HUDEP-2 (cell line): ENCODE results near the gene HINT1.
A peak's percentile ranks its signal among the peaks of the same experiment; 100 is the strongest.
"Not testable (repeated sequence)": the region's sequence is repeated elsewhere in the genome, so short reads cannot be mapped to it uniquely, and the experiment has no call there.

Source experiments
- DNase-seq, 76 experiments: peaks; one replicate each; lab custom pipeline; 2025; ENCODE audit not compliant: unreplicated experiment in 76 of 76; lab: John Stamatoyannopoulos, UW

Gene HINT1

GRCh38 chr5:131171276-131171810, 6.3 kb upstream of the HINT1 start:
- peak in 1 of 76 experiments; percentile 3 for DNase-seq

DNA sequence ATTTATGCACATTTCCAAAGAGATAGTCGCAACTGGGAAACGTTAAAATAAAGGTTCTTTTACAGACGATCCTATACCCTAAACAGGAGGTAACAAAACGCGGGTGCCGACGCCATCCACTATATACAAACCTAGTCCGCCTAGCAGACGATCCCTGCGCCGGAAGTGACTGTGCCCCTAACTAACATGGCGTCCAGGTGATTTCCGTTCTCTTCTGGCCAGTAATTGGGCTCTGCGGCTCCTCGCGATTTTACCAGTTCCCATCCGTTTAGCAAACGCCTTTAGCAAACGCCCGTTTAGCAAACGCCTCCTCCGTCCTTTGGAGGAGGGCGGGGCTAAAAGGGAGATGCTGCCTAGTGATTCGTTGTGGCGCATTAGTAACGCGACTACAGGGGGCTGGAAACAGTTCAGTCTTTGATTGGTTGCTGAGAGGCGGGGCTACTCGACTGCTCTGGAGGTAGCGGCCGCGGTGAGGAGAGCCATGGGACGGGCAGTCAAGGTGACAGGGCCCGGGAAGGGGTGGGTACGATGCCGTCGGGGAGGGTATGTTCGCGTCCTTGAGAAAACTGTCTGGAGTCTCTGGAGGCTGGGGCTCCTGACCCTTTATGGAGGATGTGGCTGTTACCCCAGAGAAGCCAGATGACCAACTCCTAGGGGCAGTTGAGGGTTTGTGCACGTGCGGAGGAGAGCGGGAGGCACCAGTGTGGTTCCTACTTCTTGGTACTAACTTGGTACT, 5.7 kb upstream of the HINT1 start, which contains the start of gene LYRM7:
LYRM7 (plus strand) TSS at position 405 of the 736 bp plus-strand sequence; CDS start at position 482, 77 bp downstream.
- peak; percentile 25 to 99 (median 96) for DNase-seq

- DNase-seq, result no peak
Observed at GRCh38 chr5:131169810-131170539, 4.9 kb upstream of the HINT1 start.

GRCh38 chr5:131167615-131168014, 2.6 kb upstream of the HINT1 start:
- no peak for DNase-seq

DNA sequence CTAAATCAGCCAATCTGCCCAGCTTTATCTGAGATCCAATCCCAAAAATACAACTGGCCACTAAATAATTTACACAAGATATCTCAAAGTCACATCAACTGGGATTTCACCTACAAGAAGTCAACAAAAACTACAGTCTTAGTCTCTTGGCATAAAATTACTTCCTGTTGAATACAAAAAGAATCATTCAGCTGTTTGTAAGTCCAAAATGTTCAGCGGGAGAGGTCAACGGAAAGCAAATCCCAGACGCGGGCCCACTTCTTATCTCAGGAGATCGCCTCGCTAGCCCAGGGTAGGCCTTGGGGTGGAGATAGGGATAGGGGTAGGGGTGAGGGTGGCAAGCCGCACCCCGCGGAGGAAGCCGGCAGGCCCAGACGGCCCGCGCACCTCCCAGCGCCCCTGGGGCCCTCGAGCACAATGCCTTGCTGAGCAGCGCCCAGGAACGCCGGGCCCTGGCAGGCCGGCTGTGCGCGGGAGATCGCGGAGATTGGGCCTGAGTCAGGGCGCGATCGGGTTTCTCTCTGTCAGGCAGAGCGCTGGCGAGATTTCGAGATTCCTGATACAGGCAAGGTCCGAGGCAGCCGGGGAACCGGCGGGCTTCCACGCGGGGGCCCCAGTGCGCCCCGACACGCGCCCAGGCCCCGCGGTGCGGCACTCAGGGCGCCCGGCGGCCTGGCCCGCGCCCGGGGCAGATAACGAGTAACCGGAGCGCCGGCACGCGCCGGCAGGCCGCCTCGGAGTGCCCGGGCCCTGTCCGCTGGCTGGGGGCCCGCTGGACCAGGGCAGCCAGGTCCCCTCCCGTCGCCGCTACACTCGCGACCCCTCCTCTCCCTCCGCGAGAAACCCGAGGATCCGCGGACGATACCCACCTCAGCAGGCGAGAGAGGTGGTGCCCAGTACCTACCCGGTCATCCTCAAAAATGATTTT, 601 bp downstream of the HINT1 start:
- DNase-seq, result peak in 74 of 76 experiments; percentile 3 to 83 (median 63)

- DNase-seq, result peak in 14 of 76 experiments; percentile 3 to 36 (median 10)
Observed at GRCh38 chr5:131163276-131164119, 1.6 kb downstream of the HINT1 start.

DNA sequence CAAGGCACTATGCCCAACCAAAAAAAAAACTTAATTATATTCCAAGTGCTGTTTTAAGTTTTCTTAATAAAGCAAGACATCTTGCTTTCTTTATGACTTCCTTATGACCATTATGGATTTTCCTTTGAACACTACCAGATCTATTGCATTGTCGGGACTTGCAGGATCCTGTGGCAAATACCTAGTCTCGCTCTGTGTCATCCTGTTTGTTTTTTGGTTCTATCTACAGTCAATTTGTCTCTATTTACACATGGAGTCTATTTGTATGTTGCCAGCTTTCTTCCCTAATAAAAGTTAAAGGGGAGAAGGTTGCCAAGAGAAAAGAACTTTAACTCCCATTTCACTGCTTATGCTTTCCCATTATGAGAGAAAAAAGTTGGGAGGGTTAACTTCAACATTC, 4.9 kb downstream of the HINT1 start:
- no peak for DNase-seq

- no peak for DNase-seq
Observed at GRCh38 chr5:131156957-131157356, 8.1 kb downstream of the HINT1 start.

GRCh38 chr5:131156385-131156784, 8.7 kb downstream of the HINT1 start:
- no peak for DNase-seq

DNA sequence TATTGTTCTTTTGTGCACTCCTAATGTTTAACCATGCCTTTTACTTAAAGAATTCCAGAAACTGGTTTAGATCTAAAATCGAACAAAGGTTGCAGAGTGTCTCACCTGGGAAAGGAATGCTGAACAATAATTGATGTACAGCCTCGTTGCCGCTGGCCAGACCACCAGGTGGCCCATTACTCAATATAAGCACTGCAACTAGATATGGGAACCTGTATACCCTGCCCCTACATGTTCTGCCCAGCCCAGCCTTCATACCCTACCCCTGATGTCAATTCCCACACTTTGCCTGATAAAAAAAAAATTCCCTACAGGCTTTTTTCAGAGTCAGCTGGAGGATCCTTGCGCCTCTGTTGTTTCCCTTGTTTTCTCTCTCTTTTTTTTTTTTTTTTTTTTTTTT, 13.8 kb downstream of the HINT1 start:
- DNase-seq, result no peak

DNA sequence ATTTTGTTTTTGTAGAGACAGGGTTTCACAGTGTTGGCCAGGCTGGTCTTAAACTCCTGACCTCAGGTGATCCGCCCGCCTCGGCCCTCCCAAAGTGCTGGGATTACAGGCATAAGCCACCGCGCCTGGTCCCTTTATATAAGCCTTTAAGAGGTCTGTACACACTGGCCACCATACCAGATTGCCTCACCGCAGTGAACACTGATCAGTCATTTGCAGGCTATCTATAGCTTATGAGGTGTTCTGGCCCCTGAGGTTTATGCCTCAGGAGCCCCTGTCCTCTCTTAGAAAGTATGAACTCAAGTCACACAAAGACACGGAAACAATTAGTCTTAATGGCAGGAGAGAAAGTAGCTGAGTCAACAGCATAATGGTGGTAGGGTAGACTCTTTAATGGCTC, 14.6 kb downstream of the HINT1 start:
- no peak for DNase-seq

GRCh38 chr5:131148835-131149234, 16.2 kb downstream of the HINT1 start:
- DNase-seq, result no peak

DNA sequence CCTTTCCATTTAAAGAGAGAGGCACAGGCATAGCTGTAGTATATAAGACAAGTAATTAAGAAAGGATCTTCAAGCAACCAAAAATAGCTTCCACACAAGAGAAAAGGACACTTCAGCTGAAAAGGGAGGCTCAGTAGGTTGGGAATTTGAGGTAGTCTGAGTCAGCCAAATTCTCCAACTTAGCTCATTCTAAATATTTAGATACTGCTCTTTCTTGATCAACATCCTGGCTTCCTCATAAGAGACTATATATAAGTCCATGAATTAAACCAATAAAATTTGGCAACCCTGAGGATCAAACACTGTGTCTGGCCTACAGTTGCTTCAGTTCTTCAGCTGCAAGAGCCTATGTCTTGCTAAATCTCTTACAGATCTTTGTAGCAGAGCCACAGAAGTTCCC, 17.8 kb downstream of the HINT1 start:
- no peak for DNase-seq

- no peak for DNase-seq
Observed at GRCh38 chr5:131142970-131143617, 22.0 kb downstream of the HINT1 start.

- DNase-seq, result no peak
Observed at GRCh38 chr5:131139321-131139720, 25.7 kb downstream of the HINT1 start.

- DNase-seq, result not testable (repeated sequence)
Observed at GRCh38 chr5:131138406-131138805, 26.6 kb downstream of the HINT1 start.

DNA sequence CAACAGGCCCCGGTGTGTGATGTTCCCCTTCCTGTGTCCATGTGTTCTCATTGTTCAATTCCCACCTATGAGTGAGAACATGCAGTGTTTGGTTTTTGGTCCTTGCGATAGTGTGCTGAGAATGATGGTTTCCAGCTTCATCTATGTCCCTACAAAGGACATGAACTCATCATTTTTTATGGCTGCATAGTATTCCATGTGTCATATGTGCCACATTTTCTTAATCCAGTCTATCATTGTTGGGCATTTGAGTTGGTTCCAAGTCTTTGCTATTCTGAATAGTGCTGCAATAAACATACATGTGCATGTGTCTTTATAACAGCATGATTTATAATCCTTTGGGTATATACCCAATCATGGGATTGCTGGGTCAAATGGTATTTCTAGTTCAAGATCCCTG, 32.0 kb downstream of the HINT1 start:
- not testable (repeated sequence) for DNase-seq

DNA sequence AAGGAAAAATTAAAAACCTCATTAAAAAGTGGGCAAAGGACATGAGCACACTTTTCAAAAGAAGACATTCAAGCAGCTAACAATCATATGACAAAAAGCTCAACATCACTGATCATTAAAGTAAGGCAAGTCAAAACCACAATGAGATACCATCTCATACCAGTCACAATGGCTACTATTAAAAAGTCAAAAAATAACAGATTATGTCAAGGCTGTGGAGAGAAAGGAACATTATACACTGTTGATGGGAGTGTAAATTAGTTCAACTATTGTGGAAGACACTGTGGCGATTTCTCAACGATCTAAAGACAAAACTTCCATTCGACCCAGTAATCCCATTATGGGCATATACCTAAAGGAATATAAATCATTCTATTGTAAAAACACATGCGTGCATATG, 35.8 kb downstream of the HINT1 start:
- DNase-seq, result no peak

DNA sequence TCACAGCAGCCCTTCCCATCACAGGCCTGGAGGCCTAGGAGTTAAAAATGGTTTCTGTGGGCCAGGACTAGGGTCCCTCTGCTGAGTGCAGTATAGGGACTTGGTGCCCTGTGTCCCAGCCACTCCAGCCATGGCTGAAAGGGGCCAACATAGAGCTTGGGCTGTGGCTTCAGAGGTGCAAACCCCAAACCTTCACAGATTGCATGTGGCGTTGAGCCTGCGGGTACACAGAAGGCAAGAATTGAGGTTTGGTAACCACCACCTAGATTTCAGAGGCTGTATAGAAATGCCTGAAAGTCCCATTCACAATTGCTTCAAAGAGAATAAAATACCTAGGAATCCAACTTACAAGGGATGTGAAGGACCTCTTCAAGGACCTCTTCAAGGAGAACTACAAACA, 37.8 kb downstream of the HINT1 start:
- DNase-seq, result not testable (repeated sequence)
